HG02642 (cell line): ENCODE data around the gene KIF6.

ENCODE experiments used
- ATAC-seq: cut with Tn5 transposase; IDR thresholded peaks from one replicate; pipeline ENCODE4 v1.9.1; 2021; ENCODE audit warnings: mild to moderate bottlenecking; ENCODE audit not compliant: unreplicated experiment, poor library complexity

Gene KIF6

DNA sequence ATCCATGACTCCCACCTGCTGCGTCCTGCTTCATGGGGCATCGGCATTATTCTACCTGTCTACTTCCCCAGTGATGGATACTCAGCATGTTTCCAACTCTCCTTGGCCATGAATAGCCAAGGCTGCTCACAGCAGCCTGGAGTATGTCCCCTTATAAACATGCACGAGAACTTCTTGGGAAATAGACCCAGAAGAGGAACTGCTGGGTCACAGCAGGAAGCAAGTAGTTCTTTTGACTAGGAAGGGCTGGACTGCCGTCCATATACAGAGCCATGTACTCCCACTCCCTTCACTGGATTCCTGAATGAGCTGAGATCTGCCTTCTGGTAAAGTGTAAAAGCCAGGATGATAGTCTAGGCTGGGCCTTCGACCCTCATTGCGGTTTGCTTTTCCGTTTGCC is 296.4 kb downstream of the KIF6 start:
- ATAC-seq = no peak

DNA sequence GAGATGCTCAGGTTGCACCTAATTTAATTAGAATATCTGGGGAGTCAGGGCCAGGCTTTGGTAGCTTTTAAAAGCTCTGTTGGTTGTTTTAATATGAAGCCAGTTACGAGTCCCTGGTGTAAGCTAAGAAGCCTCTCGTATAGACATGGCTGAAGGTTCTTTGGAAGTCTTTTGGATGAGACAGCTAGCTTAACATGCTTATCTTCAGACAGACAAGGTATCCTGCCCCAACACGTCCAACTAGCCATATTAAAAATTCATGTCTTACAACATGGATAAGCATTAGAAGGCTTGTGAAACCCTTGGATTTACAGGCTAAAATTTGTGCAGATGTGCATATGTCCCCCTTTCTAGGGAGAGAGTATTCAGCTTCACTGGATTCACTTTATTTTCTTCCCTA is 297.1 kb downstream of the KIF6 start:
- no peak for ATAC-seq

DNA sequence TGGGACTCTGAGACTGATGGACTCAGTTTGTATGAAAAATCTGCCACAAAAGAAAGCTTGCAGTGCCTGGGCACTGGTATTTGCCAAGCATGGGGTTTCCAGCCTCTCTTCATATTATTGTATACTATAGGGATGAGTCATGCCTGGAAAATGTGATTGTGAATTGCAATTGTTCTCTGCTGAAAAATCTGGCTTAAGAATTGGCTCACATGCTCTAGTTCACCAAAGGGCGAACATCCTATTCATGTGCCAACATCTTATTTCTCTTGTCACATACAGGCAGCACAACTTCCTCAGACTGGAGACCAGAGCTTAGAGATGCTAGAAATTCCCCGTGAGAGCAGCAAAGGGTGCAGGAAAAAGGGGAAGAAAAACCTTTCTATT is 299.1 kb downstream of the KIF6 start:
- no peak for ATAC-seq

DNA sequence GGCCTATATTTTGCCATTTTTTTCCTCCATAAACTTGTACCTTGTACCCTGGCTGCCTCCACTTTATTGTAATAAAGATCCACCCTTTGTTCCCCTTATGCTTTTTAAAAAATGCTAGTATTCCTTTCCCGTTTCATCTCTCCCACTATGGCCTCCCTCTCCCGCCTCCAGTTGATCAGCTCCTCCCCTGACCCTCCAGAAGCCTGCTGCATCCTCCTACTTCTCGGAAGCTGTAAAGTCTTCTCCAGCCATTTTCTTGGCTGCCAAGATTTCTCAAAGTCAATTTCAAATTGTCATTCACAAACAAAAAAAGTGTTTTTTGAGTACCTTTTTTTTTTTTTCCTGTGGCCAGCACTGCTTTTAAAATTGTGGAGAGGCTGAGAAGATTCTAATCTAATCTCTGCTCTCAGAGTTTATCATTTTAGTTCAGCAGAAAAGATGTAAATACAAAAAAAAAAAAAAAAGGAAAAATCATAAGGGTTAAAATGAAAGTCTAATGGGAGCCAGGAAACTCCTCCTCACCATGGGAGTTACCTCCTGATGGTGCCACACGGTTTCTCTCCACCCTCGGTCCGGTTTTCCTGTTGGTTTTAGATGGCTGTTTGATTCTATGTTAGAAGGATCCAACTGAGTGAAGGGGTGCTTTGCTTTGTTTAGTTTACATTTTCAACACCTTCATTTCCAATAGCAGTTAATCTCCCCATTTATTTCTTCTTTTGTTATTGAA is 299.7 kb downstream of the KIF6 start:
- no peak for ATAC-seq

DNA sequence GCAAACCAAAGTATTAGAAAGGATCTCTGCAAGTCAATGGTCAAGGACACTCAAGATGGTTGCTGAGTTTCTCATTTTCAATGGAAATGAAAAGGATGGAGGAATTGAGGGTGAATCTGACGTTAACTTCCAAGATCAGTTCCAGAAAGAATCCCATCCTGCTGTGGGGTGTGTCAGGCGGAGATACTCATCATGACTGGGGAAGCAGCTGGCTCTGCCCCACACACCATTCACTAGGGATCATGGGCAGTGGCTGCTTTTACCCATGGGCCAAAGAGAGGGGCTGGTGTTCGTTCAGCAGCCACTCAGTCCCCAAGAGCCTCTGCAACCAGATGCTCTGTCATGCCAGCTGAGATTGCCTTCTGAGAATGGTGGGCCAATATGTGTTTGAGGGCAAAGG is 300.4 kb downstream of the KIF6 start:
- no peak for ATAC-seq

DNA sequence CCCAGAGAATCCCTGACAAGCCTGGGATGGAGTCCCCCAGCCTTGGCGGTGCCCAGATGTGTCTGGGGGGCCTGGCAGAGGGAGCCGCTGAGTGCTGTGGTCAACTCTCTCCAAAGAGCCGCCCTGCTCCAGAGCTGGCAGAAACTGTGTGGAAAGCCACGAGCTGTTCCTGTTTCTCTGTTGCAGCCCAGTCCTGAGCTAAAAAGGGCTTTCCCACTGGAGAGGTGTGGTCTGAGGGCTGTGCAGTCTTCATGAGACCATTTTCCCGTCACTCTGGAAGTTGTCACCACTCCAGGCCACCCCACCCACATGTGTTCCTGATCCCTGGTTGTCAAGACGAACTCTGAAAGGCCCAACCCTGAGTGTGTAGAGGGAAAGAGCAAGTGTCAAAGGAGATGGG is 303.0 kb downstream of the KIF6 start:
- ATAC-seq = no peak

DNA sequence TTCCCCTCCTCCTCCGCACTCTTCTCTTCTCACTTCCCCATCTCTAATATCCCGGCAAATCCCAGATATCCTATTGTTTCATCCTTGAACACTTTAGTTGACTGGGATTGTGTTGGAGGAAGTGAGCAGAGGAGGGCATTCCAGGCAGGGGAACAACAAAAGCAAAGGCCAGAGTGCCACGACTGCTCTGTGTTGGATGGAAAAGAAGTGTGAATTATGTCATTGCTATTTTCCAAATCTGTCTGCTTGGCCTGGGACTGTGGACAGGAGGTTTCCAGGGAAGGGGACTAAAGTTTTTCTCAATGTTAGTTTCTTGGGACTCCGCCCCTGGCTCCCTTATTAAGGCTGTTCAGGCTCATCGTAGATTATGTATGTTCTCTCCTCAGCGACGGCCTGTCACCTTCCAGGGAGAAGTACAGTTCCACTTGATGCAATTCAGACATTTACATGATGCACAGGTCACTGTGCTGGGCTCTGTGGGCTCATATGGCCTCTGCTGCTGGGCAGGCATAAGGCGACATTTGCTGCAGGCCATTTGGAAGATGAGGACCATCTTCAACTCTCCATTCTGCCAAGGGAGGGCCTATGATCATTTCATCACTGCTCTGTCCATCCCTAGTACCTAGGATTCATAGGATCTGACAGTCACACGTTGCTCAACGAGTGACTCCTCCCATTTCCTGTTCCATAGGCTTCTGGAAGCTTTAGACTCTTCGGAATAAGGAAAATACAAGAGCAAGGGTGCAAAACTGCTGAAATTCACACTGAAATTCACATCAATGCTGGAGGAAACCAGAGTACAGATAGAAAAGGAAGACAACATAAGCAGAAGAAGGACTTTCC is 303.6 kb downstream of the KIF6 start:
- ATAC-seq = no peak

DNA sequence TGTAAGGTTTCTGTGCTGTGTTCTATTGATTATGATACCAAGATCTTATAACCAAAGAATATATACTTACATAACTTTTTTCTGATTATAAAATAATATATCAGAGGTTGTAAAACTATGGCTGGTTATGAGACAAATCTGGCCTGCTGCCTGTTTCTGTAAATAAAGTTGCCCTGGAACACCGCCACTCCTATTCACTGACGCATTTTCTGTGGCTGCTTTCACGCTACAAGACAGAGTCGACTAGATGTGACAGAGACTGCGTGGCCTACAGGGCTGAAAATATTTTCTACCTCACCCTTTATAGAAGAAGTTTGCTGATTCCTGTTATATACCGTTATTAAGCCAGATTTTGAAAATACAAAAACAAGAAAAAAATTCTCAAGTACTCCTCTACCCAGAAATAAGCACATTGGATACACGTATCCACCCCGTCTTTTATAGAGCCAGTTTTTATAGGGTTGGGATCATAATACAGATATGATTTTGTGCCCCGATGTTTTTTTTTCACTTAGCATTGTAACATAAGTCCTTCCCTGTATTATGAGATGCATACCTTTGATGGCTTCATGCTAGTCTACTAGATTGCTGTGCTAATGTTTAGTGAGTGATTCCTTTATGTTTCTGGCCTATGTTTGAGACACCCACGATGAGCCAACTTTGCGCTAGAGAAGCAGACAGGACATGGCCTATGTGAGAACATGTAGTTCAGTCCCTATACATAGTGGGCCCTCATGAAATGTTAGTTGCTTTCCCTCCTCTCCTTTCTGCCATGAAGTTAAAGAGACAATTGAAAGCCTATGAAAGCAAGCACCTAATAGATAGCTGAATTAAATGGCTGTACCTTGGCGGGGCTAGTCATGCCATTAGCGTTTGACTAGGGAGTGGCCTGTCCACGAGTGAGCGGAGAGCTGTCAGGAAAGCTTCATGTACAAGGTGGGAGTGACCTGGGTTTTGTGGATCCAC is 304.6 kb downstream of the KIF6 start:
- ATAC-seq = no peak

DNA sequence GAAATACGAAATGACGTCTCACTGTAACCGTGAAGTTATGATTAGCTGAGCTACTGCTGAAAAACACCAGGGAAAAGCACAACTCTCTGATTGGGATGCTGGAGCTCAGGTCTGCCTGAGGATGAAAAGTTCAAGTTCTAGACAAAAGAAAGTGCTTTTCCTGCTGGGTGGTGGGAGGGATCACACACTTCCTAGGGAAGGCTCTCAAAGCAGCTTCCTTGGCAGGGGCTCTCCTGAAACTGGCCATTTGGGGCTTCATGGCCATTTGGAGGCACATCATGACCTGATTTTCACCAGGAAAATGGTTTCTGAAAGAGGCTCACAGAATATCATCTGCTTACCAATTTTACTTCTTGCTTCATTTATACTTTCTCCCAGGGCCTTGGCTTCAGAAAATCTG is 305.6 kb downstream of the KIF6 start:
- ATAC-seq = no peak

DNA sequence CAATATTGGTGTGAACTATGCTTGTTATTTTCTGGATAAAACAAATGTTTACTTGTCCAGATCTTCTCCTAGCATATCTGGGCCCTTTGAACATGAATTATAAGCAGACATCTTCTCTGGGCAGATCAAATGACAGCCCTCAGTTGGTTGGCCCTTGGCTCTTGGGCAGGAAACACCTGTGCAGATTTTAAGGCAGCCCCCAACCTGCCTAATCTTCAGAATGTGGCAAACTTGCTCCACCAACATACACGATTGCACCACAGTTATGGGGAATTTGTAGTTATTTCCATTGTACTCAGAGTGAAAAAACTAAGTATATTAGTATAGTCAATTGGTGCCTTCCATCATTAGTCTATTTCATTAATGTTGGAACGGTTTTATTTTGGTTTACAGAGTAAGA is 307.8 kb downstream of the KIF6 start:
- no peak for ATAC-seq

DNA sequence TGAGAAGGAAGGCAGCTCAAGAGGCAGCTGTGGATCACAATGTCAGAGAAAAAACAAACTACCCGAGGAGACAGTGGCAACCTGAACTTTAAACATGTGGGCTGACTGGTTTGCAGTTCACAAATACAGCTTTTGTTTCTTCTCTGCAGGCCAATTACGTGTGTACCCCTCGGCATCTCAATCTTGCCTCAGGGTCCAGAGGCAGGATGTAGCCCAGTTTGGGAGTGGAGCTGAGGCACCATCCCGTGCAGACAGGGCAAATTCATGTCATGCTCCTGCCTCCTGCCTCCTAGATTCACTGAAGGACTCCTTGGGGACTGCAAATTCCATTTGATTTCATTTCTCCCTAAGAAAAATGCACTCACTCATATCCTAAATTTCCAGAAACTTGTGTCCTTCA is 308.5 kb downstream of the KIF6 start:
- no peak for ATAC-seq

DNA sequence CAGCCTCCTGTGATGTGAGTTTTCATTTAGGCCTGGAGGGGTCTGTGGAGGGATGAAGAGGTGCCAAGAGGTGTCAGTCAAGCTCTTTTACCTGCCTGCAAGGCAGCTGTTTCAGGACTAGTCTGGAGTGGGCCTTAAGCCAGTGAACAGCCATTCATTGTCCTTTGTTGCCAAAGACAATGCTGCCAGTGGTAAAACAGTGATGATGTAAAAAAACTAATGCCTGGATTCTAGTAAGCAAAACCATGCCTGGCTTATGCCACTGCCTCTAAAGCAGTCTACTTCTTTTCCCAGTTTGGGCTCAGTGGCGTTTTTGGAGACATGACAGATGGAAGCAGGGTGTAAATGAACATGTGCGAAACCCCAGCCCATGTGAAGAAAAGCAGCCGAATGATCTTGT is 309.2 kb downstream of the KIF6 start:
- ATAC-seq = no peak

DNA sequence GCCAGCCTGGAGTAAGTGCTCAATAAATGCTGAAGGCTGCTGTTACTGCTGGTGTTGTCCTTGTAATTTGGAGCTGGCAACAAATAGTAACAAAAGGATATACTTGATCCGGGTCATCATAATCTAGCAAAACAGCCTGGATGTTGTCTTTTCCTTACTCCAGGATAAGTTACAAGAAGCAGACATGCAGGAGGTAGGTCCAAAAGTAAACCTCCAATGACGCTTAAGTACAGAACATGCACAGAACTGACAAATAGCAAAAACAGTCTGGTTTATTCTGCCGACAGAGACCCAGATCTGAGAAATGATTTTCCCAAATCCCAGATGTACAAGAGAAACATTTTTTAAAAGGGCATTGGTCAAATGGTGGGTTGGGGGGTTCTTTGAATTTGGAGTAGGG is 309.7 kb downstream of the KIF6 start:
- no peak for ATAC-seq

DNA sequence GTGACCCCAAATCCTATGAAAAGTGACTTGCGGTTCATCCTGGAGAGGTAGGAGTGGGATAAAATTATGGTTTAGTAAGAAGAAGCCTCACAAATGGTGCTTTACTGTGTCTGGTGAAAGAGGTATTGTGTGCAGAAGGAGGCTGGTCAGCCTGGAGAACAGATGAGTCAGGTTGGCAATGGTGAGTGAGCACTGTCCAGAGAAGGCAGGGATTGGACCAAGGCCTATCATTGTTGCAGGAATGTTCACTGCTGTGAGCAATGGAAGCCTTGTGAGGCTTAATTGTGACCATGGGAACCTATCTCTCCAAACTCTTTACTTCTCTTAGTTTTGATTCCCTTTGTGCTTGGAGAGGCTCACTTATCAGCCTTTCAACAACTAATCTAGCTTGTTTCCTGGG is 313.7 kb downstream of the KIF6 start:
- ATAC-seq = no peak

DNA sequence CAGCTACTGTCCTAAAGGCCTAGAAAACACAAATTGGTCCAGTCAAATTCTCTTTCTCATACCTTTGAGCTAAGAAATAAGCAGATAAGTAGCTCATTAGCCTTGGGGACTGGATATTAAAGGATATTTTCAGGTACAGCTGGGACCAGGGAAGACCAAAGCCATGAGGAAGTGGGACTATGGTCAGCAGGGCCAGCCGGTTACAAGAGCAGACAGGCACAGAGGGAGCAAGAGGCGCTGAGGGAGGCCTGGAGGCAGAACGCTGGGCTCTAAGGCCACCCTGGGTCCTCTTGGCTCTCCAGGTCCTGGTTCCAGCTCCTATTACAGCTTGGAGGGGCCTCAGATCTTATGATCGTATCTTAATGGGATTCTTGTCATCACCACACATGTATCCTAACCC is 314.2 kb downstream of the KIF6 start:
- ATAC-seq = no peak

DNA sequence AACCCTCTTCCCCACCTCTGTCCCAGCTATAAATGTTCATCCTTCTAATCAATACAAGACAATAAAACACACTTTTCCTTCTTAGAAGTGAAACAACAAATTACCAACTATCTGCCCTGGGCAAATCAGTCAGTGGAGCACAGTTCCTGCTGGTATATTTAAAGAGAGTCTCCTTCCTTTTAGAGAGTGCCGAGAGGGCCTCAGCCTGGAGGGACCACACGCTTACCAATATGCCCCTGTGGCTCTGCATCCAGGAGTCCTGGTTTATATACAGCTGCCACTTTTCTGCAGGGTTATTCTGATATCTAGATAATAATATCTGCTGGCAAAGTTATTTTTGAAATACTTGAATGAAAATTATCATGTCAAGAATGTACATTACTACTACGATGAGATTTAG is 315.3 kb downstream of the KIF6 start:
- no peak for ATAC-seq

DNA sequence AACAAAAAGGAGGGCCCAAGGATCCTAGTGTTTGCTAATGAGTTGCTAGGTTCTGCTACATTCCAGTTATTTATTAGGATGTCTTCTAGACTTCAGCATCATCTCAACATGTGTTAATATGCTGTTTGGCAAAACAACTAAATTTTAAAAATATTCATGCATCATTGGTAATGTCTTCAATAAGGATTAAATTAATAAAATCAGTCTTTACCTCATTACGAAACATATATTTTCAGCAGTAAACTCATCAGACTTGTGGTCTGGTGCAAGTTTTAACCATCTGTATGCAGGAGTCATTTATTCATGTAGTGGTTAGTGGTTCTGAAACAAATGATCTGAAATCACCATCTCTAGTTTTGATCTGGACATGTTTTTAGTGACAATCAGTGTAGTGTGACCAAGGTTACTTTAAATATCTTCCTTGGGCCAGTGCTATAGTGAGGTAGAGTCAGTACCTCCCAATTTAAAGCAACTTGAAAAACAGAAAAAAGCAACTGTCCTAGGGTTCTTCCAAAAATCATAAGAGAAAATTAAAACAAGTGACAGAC is 317.7 kb downstream of the KIF6 start:
- ATAC-seq = peak; percentile 76

DNA sequence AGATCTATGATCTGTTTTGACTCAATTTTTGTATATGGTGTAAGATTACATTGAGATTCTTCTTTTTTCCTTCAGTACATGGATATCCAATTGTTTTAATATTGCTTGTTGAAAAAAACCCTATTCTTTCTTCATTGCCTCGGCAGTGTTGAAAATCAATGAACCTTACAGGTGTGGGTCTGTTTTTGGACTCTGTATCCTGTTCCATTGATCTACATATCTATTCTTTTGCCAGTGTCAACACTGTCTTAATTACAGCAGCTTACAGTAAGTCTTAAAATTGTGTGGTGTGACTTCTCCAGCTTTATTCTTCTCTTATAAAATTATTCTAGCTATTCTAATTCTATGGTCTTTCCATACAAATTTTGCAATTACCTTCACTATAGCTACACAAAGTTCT is 320.9 kb downstream of the KIF6 start:
- ATAC-seq = no peak

DNA sequence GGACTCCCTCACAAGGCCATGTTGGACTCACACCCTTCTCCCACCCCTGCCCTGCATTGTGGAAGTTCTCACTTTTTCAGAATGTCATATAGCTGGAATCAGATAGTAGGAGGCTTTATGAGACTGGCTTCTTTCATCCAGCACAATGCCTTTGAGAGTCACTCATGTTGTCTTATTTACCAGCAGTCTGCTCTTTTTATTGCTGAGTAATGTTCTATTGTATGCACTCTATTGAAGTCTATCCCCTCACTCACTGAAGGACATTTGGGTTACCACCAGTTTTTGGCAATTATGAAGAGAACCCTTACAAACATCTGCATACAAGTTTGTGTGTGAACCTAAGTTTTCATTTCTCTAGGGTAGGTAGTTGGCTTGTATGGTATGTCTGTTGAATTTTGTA is 321.9 kb downstream of the KIF6 start:
- no peak for ATAC-seq

DNA sequence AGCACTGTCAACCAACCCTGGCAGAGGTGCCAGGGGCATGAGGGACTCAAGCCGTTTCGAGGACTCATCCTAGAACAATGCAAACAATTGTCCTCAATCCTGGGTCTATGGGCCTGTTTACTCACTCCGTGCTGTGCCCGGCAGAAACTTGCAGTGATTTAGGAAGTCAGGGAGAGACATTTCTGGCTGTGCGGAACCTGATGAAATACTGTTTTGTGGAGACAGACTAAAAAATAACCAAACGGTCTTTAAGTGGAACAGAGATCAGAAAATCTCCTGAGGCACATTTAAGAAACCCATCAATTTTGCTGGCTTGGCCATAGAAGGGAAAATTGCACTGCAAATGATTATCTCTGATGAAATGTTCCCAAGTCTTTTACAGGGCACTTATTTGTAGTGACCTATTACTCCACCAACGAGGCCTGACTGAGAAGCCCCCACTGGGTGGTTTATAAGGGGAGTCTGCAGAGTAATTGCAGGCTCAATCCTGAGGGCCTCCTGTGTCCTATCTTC is 322.9 kb downstream of the KIF6 start:
- no peak for ATAC-seq
